Measurements from ENCODE around the gene DENND2A. TPM values are rescaled to one million over a fixed set of nuclear protein-coding genes. Genes with fewer than 3 reads are reported as not detected.

DENND2A gene
- total RNA-seq: 3.4 and 4.0 TPM in 2 replicates

GRCh38 chr7:140640727-140641523 lies at the start of gene DENND2A:
Gene DENND2A (minus strand): TSS chr7:140640813. CDS start chr7:140602397, 38,416 bp downstream.

GRCh38 chr7:140672382-140673062 lies 31.9 kb upstream of the DENND2A start, which contains the start of gene ADCK2:
Gene ADCK2 (plus strand): TSS chr7:140672945. CDS start chr7:140673331, 386 bp downstream.

GRCh38 chr7:140479062-140479738 lies 161.4 kb downstream of the DENND2A start, which contains the start of gene MKRN1:
Gene MKRN1 (minus strand): TSS chr7:140479505. CDS start chr7:140479344, 161 bp downstream.

Other genes starting within 250 kb of the DENND2A start
- gene SLC37A3, start 242.3 kb downstream of the DENND2A start, total RNA-seq: 50.7 and 68.2 TPM in 2 replicates
- gene RAB19, start 236.8 kb downstream of the DENND2A start, total RNA-seq: not detected in 2 replicates
- 42.7 and 50.5 TPM in 2 replicates for gene MKRN1, start 161.3 kb downstream of the DENND2A start, total RNA-seq
- gene ADCK2, start 32.1 kb upstream of the DENND2A start, total RNA-seq: 14.7 and 17.5 TPM in 2 replicates
- gene NDUFB2, start 55.9 kb upstream of the DENND2A start, total RNA-seq: 203 and 401 TPM in 2 replicates

All from myometrial cell (primary cell).